NCI-H748 (cell line): ENCODE measurements around the gene KAZALD1.
"Not testable (repeated sequence)": the region's sequence is repeated elsewhere in the genome, so short reads cannot be mapped to it uniquely, and the experiment has no call there.

ENCODE experiments used
- DNase-seq: peaks from one replicate; lab custom pipeline; 2025; ENCODE audit not compliant: unreplicated experiment; lab: John Stamatoyannopoulos, UW

KAZALD1 gene

GRCh38 chr10:101030496-101031127 is 31.2 kb upstream of the KAZALD1 start:
- no peak for DNase-seq

GRCh38 chr10:101031128-101031795 is 30.5 kb upstream of the KAZALD1 start, which contains the start of the genes PDZD7 and SFXN3:
Gene PDZD7, minus strand, starts transcription at chr10:101031129. Its CDS starts 910 bp downstream, at chr10:101030219.
Gene SFXN3, plus strand, starts transcription at chr10:101031234. Its CDS starts 3,461 bp downstream, at chr10:101034695.
- peak; percentile 88 for DNase-seq

GRCh38 chr10:101031796-101032636 is 29.8 kb upstream of the KAZALD1 start:
- peak; percentile 67 for DNase-seq

- DNase-seq, result peak; percentile 23
Measured at GRCh38 chr10:101032637-101033224, 29.1 kb upstream of the KAZALD1 start.

- DNase-seq, result no peak
Measured at GRCh38 chr10:101033276-101033675, 28.5 kb upstream of the KAZALD1 start.

GRCh38 chr10:101034404-101034803 is 27.4 kb upstream of the KAZALD1 start:
- DNase-seq, result not testable (repeated sequence)

- no peak for DNase-seq
Measured at GRCh38 chr10:101035314-101035713, 26.5 kb upstream of the KAZALD1 start.

- no peak for DNase-seq
Measured at GRCh38 chr10:101035916-101036702, 25.7 kb upstream of the KAZALD1 start.

GRCh38 chr10:101036726-101037125 is 25.1 kb upstream of the KAZALD1 start:
- DNase-seq, result no peak

- peak; percentile 1 for DNase-seq
Measured at GRCh38 chr10:101038484-101038883, 23.3 kb upstream of the KAZALD1 start.

GRCh38 chr10:101040061-101040460 is 21.7 kb upstream of the KAZALD1 start:
- DNase-seq, result no peak

GRCh38 chr10:101040851-101041250 is 20.9 kb upstream of the KAZALD1 start:
- no peak for DNase-seq

- peak; percentile 72 for DNase-seq
Measured at GRCh38 chr10:101041252-101041761, 20.5 kb upstream of the KAZALD1 start.

- DNase-seq, result no peak
Measured at GRCh38 chr10:101042118-101042517, 19.7 kb upstream of the KAZALD1 start.

GRCh38 chr10:101042667-101043362 is 19.0 kb upstream of the KAZALD1 start:
- DNase-seq, result peak; percentile 93

- DNase-seq, result no peak
Measured at GRCh38 chr10:101043363-101043707, 18.5 kb upstream of the KAZALD1 start.

- DNase-seq, result no peak
Measured at GRCh38 chr10:101044117-101044516, 17.7 kb upstream of the KAZALD1 start.

- DNase-seq, result peak; percentile 3
Measured at GRCh38 chr10:101046332-101047238, 15.2 kb upstream of the KAZALD1 start.

- DNase-seq, result no peak
Measured at GRCh38 chr10:101047268-101047667, 14.5 kb upstream of the KAZALD1 start.
